Ramos (cell line): ENCODE results near the gene HIPK4.
"Not testable (repeated sequence)": the region's sequence is repeated elsewhere in the genome, so short reads cannot be mapped to it uniquely, and the experiment has no call there.

ENCODE experiments used
- in situ Hi-C: fragments of 300-500 bp; cut with MboI; formaldehyde crosslinking; loops from one replicate; pipeline ENCODE4 v1.14.3; 2022; ENCODE audit warnings: low sequenced_read_pairs; ENCODE audit not compliant: unreplicated experiment

Gene HIPK4

DNA sequence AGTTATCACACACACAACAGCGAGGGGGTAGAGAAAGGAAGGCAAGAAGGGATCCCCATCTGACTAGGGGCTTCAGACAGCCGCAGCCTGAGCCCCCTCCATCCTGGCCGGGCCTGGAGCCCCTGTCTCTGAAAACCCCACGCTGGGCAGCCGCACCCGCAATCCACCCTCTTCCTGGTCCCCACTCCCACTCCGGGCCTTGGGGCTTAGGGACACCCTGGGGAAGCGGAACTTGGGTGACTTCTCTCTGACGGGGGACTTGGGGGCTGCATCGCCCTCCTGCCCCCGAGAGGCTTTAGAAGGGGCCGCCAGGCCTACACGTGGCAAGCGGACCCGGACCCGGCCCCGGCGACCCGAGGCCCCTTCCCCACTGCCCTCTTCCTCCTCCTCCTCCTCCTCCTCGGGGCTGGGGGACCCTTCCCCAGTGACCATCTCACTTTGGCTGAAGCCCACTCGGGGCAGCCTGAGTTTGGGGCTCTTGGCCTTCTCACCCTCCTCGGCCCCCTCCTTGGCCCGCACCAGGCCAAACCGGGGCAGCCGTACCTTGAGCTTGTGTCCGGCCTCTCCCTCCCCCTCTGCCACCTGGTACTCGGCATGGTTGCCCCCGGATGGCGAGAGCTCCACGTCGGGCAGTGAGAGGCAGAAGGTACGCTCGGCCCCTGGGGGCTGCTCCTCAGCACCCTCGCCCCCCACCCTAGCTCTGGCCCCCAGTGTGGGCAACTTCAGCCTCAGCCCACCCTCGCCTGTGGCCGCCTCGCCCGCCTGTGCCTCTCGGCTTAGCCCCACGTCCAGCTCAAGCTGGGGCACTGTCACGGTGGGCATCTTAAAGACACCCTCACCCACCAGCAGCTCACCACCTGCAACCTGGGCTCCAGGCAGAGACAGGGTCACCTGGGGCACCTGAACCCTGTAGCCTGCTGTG lies 4.2 kb upstream of the HIPK4 start:
- in situ Hi-C loops, result no loop called here

GRCh38 chr19:40392894-40393517 lies 3.0 kb upstream of the HIPK4 start:
- in situ Hi-C loops, result no loop called here

DNA sequence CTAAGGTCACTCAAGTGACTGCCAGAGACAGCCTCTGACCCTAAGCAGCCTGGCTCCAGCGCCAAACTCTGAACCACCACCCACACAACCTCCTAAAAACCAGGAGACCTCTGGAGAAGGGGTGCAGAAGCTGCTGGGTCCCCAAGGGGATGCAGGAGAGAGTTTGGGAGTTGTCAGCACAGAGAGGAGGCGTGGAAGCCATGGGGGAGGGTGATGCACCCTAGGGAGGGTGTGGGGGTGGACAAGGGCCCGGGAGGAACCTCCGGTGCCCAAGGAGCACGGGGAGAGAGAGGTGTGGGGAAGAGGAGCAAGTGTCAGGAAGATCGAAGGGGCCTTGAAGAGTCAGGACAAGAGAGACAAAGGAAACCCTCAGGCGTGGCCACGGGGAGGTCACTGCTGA lies 2.1 kb upstream of the HIPK4 start:
- in situ Hi-C loops, result no loop called here

DNA sequence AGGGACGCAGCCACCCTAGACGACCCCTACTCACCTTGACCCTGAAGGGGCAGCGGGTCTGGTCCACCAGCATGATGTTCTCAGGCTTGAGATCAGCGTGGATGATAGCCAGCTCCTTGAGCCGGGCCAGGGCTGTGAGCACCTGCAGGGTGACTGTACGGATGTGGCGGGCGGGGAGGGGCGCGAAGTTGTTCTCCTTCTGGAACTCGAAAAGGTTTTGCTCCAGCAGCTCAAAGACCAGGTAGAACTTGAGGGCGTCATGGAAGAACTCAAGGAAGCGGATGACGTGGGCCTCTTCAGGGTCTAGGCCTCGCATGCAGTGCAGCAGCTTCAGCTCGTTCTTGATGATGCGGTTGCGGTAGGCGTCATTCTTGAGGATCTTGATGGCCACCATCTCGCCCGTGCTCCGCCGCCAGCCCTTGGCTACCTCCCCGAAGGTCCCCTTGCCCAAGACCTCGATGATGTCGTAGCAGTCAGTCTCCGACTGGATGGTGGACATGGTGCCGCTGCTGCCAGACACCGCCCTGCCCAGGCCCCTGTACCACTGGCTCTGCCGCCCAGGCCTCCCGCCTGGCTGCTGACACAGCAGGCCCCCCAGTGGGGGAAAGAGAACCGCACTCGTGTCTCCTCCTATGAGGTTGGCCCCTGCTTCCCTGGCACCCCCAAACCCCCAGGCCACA lies 437 bp downstream of the HIPK4 start:
- in situ Hi-C loops, result no loop called here

DNA sequence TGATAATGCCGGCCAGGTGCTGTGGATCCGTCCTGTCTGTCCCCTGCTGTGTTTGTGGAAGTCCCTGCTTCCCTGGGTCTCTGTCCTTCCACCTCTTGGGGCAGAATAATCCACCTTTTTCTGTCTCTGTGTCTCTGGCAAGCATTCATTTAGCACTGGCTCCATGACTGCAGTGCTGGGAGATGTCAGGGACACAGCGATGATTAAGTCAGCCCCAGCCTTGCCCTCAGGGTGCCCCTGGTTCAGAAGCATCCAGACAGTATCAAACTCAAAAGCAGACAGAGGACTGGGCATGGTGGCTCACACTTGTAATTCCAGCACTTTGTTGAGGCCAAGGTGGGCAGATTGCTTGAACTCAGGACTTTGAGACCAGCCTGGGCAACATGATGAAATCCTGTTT lies 1.5 kb downstream of the HIPK4 start:
- in situ Hi-C loops, result no loop called here

- in situ Hi-C loops, result no loop called here
Observed at GRCh38 chr19:40387155-40387554, 2.8 kb downstream of the HIPK4 start.

DNA sequence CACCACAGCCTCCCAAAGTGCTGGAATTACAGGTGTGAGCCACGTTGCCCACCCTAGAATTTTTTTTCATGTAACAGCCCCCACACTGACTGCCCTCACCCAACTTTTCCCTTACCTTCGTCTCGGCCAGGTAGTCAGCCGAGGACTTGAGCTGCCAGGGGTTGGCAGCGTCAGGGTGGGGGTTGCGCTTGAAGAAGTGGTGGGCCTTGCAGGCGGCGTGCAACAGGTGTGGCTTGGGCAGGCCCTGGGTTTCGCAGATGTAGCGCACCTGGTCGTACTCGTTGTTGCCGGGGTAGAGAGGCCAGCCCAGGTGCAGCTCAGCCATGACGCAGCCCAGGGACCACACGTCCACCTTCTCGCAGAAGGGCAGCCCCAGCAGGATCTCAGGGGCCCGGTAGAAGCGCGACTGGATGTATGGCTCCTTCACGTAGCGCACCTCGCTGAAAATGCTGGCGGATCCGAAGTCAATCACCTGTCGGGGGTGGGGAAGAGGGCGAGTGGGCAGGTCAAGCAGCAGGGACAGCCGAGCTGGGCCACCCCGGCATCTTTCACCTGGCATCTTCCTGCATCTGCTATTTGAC lies 6.2 kb downstream of the HIPK4 start:
- in situ Hi-C loops, result no loop called here

DNA sequence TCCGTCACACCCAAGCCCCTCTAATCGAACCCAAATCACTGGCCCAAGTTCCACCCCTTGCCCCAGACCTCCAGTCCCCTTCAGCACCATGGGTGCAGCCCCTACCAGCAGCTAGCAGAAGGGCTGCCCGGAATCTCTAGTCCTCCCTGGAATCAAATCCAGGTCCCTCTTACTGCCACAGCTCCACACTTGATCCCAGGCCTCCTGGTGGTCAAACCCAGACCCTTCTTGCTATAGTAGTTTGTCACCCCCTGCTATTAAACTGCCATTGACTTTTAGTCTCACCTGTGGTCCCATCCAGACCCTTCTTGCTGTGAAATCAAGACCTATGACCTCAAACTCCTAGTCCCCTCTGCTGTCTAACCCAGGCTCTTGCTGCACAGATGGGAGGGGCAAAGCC lies 8.7 kb downstream of the HIPK4 start:
- in situ Hi-C loops, result no loop called here

DNA sequence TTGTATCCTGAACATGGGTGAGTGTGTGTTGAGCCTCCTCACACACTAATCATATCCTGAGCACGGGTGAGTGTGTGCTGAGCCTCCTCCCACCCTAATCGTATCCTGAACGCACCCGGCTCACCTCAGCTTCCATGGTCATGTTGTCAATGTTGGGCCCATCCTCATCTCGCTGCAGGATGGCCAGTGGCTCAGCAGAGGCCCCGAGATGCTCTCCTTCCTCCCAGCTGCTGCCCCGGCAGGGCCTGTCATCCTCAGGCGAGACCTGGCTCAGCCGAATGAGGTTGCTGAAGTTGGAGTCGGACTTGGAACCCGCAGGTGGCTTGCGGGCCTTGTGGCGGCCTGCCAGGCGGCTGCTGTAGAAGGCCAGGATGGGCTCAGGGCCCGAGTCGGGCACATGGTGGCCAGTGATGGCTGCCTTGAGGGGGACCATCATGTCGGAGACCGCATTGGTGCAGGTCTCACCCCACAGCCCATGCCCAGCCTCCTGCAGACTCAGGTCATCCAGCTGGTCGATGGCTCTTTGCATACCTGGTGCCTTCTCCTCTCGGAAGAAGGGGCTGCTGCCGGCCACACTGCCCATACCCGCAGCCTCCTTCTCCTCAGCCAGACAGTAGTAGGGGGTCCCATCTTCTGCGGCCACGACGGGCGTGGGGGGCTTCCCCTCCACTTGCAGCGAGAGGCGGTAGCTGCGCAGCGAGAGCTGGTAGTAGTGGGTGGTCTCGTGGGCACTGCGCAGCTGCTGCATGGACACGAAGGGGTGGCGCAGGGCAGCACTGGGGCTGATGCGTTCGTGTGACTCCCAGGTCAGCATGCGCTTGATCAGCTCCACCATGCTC lies 9.6 kb downstream of the HIPK4 start:
- in situ Hi-C loops, result no loop called here

- in situ Hi-C loops, result no loop called here
Observed at GRCh38 chr19:40379446-40380198, 10.4 kb downstream of the HIPK4 start.

- in situ Hi-C loops, result no loop called here
Observed at GRCh38 chr19:40378509-40378908, 11.5 kb downstream of the HIPK4 start.

DNA sequence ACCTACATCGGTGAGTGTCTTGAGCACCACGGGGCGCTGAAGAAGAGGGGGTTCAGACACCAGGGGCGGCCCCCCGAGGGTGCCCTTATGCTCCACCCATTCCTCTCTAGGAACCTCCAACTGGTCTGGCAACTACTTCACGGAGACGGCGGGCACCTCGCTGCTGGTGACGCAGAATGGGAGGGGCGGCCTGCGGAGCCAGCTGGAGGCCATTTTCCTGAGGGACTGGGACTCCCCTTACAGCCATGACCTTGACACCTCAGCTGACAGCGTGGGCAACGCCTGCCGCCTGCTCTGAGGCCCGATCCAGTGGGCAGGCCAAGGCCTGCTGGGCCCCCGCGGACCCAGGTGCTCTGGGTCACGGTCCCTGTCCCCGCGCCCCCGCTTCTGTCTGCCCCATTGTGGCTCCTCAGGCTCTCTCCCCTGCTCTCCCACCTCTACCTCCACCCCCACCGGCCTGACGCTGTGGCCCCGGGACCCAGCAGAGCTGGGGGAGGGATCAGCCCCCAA lies 12.1 kb downstream of the HIPK4 start:
- in situ Hi-C loops, result no loop called here

GRCh38 chr19:40376286-40376862 lies 13.6 kb downstream of the HIPK4 start:
- in situ Hi-C loops, result no loop called here

DNA sequence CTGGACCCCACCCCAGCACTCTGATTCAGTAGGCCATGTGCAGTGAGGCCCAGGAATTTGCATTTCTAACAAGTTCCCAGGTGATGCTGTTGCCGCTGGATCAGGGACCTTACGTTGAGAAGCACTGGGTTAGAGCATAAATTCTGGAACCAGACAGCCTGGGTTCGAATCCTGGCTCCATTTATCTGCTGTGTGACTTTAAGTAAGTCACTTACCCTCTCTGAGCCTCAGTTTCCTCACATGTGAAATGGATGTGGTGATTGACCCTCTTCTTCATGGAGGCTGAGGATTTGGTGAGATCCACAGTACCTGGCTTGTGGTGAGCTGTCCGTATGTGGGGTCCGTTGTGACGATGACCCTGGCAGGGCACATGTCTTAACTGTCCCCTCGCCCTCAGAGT lies 15.9 kb downstream of the HIPK4 start:
- in situ Hi-C loops, result no loop called here

DNA sequence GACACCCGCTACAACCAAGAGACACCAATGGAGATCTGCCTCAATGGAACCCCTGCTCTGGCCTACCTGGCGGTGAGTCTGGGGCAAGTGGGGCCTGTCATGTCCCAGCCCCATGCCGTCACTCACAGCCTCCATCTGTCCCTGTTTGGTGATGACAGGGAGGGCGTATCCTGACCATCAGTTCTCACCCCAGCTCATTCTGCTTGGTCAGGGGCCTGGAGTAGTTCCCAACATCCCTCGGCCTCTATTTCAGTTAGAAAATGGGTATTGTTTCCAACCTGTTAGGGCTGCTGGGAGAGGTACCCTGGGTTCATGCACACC lies 18.2 kb downstream of the HIPK4 start:
- in situ Hi-C loops, result no loop called here

GRCh38 chr19:40370997-40371801 lies 18.8 kb downstream of the HIPK4 start:
- in situ Hi-C loops, result no loop called here

GRCh38 chr19:40370253-40370652 lies 19.7 kb downstream of the HIPK4 start:
- in situ Hi-C loops, result not testable (repeated sequence)

DNA sequence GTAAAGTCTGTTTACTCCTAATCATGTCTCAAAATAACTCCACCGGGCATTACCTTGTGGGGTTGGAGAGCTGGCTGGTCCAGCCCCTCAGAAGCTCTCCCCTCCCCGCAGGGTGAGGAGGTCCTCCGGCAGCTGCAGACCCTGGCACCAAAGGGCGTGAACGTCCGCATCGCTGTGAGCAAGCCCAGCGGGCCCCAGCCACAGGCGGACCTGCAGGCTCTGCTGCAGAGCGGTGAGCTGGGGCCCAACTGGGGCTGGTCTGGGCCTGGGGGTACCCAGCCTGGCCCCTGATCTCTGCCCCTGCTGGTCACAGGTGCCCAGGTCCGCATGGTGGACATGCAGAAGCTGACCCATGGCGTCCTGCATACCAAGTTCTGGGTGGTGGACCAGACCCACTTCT lies 20.2 kb downstream of the HIPK4 start:
- in situ Hi-C loops, result no loop called here
